Hepatocyte (in vitro differentiated cells): ENCODE data around the gene KDM2A. TPM values are rescaled to one million over a fixed set of nuclear protein-coding genes. Genes with fewer than 3 reads are reported as not detected.

Experiments used
- DNase-seq: peaks from one replicate; pipeline ENCODE4 v3.0.0-alpha.2; 2016; ENCODE audit warnings: low spot score
- H2AFZ ChIP-seq: fragments of 200-600 bp; sonication (generic); 2 replicates; pipeline ENCODE4 v1.6.0; 2016; ENCODE audit warnings: antibody characterized with exemption, mild to moderate bottlenecking
- H3K27ac ChIP-seq: fragments of 200-600 bp; sonication (generic); 2 replicates; pipeline ENCODE4 v1.5.1; 2016; ENCODE audit warnings: mild to moderate bottlenecking
- H3K27me3 ChIP-seq: fragments of 200-600 bp; sonication (generic); 2 replicates; pipeline ENCODE4 v1.6.1; 2016
- H3K36me3 ChIP-seq: fragments of 200-600 bp; sonication (generic); replicated peaks from 2 replicates; pipeline ENCODE4 v1.5.1; 2016; ENCODE audit warnings: low read depth; ENCODE audit not compliant: insufficient read depth
- H3K4me1 ChIP-seq: fragments of 200-600 bp; sonication (generic); 2 replicates; pipeline ENCODE4 v1.5.1; 2016; ENCODE audit warnings: mild to moderate bottlenecking, moderate library complexity; ENCODE audit not compliant: insufficient read depth
- H3K4me2 ChIP-seq: fragments of 200-600 bp; sonication (generic); 2 replicates; pipeline ENCODE4 v1.6.0; 2016
- H3K4me3 ChIP-seq: fragments of 200-600 bp; sonication (generic); 2 replicates; pipeline ENCODE4 v1.5.1; 2016; ENCODE audit warnings: mild to moderate bottlenecking
- H3K79me2 ChIP-seq: fragments of 200-600 bp; sonication (generic); 2 replicates; pipeline ENCODE4 v1.6.0; 2017; ENCODE audit warnings: mild to moderate bottlenecking
- H3K9me2 ChIP-seq: fragments of 200-600 bp; sonication (generic); replicated peaks from 2 replicates; pipeline ENCODE4 v1.6.0; 2017; ENCODE audit warnings: mild to moderate bottlenecking; ENCODE audit not compliant: insufficient read depth
- H3K9me3 ChIP-seq: fragments of 200-600 bp; sonication (generic); 2 replicates; pipeline ENCODE4 v1.5.1; 2016; ENCODE audit warnings: low read depth, mild to moderate bottlenecking
- H4K20me1 ChIP-seq: fragments of 200-600 bp; sonication (generic); 2 replicates; pipeline ENCODE4 v1.6.0; 2016; ENCODE audit warnings: mild to moderate bottlenecking; ENCODE audit not compliant: insufficient read depth, poor library complexity, severe bottlenecking
- EZH2 ChIP-seq: fragments of 200-600 bp; sonication (generic); IDR thresholded peaks from 2 replicates; pipeline ENCODE4 v1.6.1; 2016; ENCODE audit warnings: antibody characterized with exemption, mild to moderate bottlenecking, borderline replicate concordance
- EZH2phosphoT487 ChIP-seq: fragments of 200-600 bp; sonication (generic); IDR thresholded peaks from one replicate; pipeline ENCODE4 v1.6.1; 2018; ENCODE audit warnings: antibody characterized with exemption, mild to moderate bottlenecking, low read depth, moderate library complexity; ENCODE audit not compliant: unreplicated experiment, severe bottlenecking
- WGBS: methylation state at CpG from one replicate; pipeline ENCODE4 v1.1.6; 2016; ENCODE audit warnings: low lambda C conversion rate; ENCODE audit errors: missing lambda C conversion rate; 5-methylcytosine and 5-hydroxymethylcytosine counted together
- polyA plus RNA-seq: library from polyadenylated mRNA; unstranded; fragments of >200 nt; fragmentation: Nextera tagmentation; extraction: Ambion mirVana; gene quantifications from 2 replicates; pipeline ENCODE4 v1.2.1, GENCODE V29; 2016
- total RNA-seq: library from RNA; depleted of rRNA; stranded (reverse); fragments of >200 nt; gene quantifications from 2 replicates; pipeline ENCODE4 v1.2.3, GENCODE V29; 2014
- TF ChIP-seq, protein P1 (sequence below): fragments of 200-600 bp; sonication (generic); IDR thresholded peaks from 2 replicates; pipeline ENCODE4 v1.5.1; 2016; ENCODE audit warnings: antibody characterized with exemption, mild to moderate bottlenecking; ENCODE audit not compliant: poor library complexity

KDM2A gene
- total and polyA plus RNA-seq, 2 experiments from 2014 or later, result 18.7 to 51.2 TPM

DNA sequence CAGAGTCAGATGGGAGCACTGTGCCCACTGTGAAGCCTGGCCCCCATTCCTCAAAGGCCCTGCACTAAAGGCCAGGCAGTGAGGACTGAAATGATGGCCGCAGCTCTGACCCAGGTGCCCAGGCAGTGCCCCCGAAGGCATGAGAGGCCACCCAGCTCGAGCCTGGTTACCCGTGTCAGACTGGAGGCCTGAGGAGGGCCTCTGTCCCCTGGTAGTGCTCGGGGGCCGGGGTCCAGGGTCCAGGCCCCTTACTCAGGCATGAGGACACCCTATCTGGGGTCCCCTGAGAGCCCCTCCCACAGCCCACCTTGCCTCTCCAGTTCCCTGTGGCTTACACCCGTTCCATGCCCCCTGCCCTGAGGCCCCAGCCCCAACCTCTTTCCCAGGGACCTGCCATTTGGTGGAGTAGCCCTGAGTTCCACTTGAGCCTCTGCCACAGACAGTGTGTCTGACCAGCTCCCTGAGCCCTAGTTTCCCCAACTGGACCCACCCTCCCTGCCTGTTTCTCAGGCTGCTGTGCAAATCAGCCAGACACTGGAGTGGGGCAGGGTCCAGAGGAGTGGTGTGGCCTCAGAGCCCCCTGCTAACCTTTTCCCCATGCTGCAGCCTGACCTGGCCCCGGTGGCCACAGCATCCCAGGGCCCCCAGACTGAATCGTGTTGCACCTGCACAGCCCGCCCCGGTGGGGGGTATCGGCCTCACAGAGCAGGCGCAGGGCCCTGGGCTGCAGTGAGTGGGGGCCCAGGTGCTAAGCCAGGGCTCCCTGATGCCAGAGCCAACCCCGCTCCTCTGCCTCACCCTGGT, 159.3 kb downstream of the KDM2A start:
- H3K79me2 ChIP-seq, result peaks cover 45% of the 10 kb centered on the region
- no peak overlapping the region for H3K4me2 ChIP-seq
- DNase-seq, result no peak
- 97% methylated on average over 14 of the region's 14 CpGs for WGBS
- H3K9me2 ChIP-seq, result no peaks in the 10 kb centered on the region
- no peaks in the 10 kb centered on the region for H3K36me3 ChIP-seq
- no peak overlapping the region for H3K27ac ChIP-seq
- H4K20me1 ChIP-seq, result peaks cover 14% of the 10 kb centered on the region
- H3K4me1 ChIP-seq, result no peaks in the 10 kb centered on the region
- no peaks in the 10 kb centered on the region for H3K27me3 ChIP-seq
- H3K4me3 ChIP-seq, result no peak overlapping the region
- H2AFZ ChIP-seq, result no peak overlapping the region
- TF ChIP-seq EZH2phosphoT487, result no peak
- TF ChIP-seq EZH2, result no peak
- TF ChIP-seq, protein P1, sequence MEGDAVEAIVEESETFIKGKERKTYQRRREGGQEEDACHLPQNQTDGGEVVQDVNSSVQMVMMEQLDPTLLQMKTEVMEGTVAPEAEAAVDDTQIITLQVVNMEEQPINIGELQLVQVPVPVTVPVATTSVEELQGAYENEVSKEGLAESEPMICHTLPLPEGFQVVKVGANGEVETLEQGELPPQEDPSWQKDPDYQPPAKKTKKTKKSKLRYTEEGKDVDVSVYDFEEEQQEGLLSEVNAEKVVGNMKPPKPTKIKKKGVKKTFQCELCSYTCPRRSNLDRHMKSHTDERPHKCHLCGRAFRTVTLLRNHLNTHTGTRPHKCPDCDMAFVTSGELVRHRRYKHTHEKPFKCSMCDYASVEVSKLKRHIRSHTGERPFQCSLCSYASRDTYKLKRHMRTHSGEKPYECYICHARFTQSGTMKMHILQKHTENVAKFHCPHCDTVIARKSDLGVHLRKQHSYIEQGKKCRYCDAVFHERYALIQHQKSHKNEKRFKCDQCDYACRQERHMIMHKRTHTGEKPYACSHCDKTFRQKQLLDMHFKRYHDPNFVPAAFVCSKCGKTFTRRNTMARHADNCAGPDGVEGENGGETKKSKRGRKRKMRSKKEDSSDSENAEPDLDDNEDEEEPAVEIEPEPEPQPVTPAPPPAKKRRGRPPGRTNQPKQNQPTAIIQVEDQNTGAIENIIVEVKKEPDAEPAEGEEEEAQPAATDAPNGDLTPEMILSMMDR, result no peak
- no peaks in the 10 kb centered on the region for H3K9me3 ChIP-seq

DNA sequence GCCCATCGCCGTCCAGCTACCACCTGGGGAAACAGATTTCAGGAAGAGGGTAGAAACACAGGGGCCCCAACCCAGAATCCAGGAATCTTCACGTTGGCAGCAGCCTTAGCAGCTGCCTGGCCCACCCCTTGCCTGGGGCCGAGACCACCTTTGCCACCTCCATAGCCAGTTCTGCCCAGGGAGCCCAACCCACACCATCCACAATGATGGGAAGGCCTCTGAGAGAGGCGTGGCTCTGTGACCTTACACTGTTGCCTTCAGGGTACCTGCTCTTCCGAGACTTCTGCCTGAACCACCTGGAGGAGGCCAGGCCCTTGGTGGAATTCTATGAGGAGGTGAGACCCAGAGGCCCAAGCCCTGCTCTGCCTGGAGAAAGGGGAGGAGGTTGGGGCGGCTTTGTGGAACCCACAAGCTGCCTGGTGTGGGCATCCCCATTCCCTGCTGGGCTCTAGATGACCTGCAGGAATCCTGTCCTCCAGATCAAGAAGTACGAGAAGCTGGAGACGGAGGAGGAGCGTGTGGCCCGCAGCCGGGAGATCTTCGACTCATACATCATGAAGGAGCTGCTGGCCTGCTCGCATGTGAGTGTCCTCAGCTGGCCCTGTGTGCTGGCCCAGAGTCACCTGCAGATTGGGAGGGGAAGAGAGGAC, 160.0 kb downstream of the KDM2A start:
- whole genome bisulfite sequencing, result 93% methylated on average over 14 of the region's 14 CpGs
- no peaks in the 10 kb centered on the region for H3K9me2 ChIP-seq
- H2AFZ ChIP-seq, result no peak overlapping the region
- DNase-seq, result no peak
- no peaks in the 10 kb centered on the region for H3K4me1 ChIP-seq
- H3K27me3 ChIP-seq, result no peaks in the 10 kb centered on the region
- peaks cover 38% of the 10 kb centered on the region for H3K79me2 ChIP-seq
- H3K9me3 ChIP-seq, result no peaks in the 10 kb centered on the region
- peaks cover 9% of the 10 kb centered on the region for H4K20me1 ChIP-seq
- no peaks in the 10 kb centered on the region for H3K36me3 ChIP-seq
- TF ChIP-seq EZH2 (no peak), EZH2phosphoT487 (no peak)
- TF ChIP-seq, protein P1, result no peak
- no peak overlapping the region for H3K27ac ChIP-seq
- no peak overlapping the region for H3K4me2 ChIP-seq
- no peak overlapping the region for H3K4me3 ChIP-seq

DNA sequence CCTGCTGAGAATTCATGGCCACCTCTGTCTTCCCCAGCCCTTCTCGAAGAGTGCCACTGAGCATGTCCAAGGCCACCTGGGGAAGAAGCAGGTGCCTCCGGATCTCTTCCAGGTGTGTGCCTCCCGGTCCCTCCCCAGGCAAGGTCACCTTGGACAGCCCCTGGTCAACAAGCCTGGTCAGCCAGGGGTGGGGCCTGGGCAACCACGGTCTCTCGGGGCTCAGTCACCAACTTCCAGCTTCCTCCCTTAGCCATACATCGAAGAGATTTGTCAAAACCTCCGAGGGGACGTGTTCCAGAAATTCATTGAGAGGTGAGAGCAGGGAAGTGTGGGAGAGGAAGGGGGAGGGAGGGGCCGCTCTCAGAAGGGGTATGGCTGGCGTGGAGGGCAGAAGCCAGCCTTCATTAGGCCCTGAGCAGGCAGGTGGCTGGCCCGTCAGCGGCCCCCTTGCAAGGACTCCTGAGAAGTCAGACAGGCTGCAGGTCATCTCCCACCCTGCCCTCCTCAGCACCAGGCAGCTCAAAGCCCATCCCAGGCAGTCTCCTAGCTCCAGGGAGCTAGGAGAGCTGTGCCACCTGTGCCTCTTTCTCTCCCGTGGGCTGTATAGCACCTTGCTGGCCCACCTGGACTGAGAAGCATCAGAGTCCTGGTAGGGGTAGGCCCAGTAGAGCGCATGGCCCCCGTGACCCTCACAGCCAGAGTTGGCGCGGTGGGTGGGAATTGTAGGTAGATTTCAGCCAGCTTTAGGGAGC, 160.7 kb downstream of the KDM2A start:
- no peak for DNase-seq
- Histone ChIP-seq H3K9me3 (no peaks in the 10 kb centered on the region), H4K20me1 (peaks cover 8% of the 10 kb centered on the region), H3K27me3 (no peaks in the 10 kb centered on the region), H2AFZ (no peak overlapping the region), H3K27ac (no peak overlapping the region), H3K36me3 (no peaks in the 10 kb centered on the region), H3K4me1 (no peaks in the 10 kb centered on the region), H3K4me2 (no peak overlapping the region), H3K79me2 (peaks cover 31% of the 10 kb centered on the region), H3K9me2 (no peaks in the 10 kb centered on the region), H3K4me3 (no peak overlapping the region)
- no peak for TF ChIP-seq EZH2phosphoT487
- no peak for TF ChIP-seq EZH2
- TF ChIP-seq, protein P1, result no peak
- 97% methylated on average over 15 of the region's 17 CpGs for WGBS
